ENCODE data around the gene WNT4. TPM values are rescaled to one million over a fixed set of nuclear protein-coding genes. Genes with fewer than 3 reads are reported as not detected.

WNT4 gene
- total RNA-seq, 4 donors from 2014 or later = 0.42 to 1.1 TPM; not detected in 2

GRCh38 chr1:22188914-22189313 lies 46.0 kb upstream of the WNT4 start:
- Histone ChIP-seq H3K4me1 (no peaks in the 10 kb centered on the region), H3K27me3 (peaks cover 10 to 16% (median 13%) of the 10 kb centered on the region in 3 donors), H3K4me3 (no peak overlapping the region), H3K36me3 (no peaks in the 10 kb centered on the region), H3K9me3 (no peaks in the 10 kb centered on the region), H3K27ac (no peak overlapping the region)
- no peak for TF ChIP-seq POLR2A (IDR thresholded peaks at IDR 0.05)
- in situ Hi-C loops (cut with MboI; ENCODE audit: low sequenced_read_pairs in 4 of 4) = no loop called here
- ATAC-seq (no peak), DNase-seq (no peak)
- intact Hi-C loops (cut with DNase I; ENCODE audit: low total_unique reads) = no loop called here

- H3K36me3 ChIP-seq = no peaks in the 10 kb centered on the region
- H3K27me3 ChIP-seq = peaks cover 10 to 21% (median 13%) of the 10 kb centered on the region in 3 donors
- no peak overlapping the region for H3K4me3 ChIP-seq
- ATAC-seq = no peak
- no peak overlapping the region for H3K27ac ChIP-seq
- intact Hi-C loops (cut with DNase I; ENCODE audit: low total_unique reads) = no loop called here
- no peaks in the 10 kb centered on the region for H3K9me3 ChIP-seq
- no peak for DNase-seq
- H3K4me1 ChIP-seq = no peaks in the 10 kb centered on the region
- TF ChIP-seq CTCF (IDR thresholded peaks at IDR 0.05 in 4 of 5, conservative IDR thresholded peaks at IDR 0.05 in 1 of 5) = no peak
- no peak for TF ChIP-seq POLR2A (IDR thresholded peaks at IDR 0.05)
- in situ Hi-C loops (cut with MboI; ENCODE audit: low sequenced_read_pairs in 4 of 4) = no loop called here
These were observed 45.5 kb upstream of the WNT4 start for GRCh38 chr1:22188436-22188835.

- no peak overlapping the region for H3K4me3 ChIP-seq
- in situ Hi-C loops (cut with MboI; ENCODE audit: low sequenced_read_pairs in 4 of 4) = no loop called here
- TF ChIP-seq CTCF (IDR thresholded peaks at IDR 0.05 in 4 of 5, conservative IDR thresholded peaks at IDR 0.05 in 1 of 5) = no peak
- TF ChIP-seq POLR2A (IDR thresholded peaks at IDR 0.05) = no peak
- DNase-seq (no peak), ATAC-seq (no peak)
- peaks cover 13 to 30% (median 14%) of the 10 kb centered on the region in 3 donors for H3K27me3 ChIP-seq
- intact Hi-C loops (cut with DNase I; ENCODE audit: low total_unique reads) = no loop called here
- no peaks in the 10 kb centered on the region for H3K9me3 ChIP-seq
- H3K27ac ChIP-seq = no peak overlapping the region
- H3K4me1 ChIP-seq = no peaks in the 10 kb centered on the region
- H3K36me3 ChIP-seq = no peaks in the 10 kb centered on the region
These were observed 43.4 kb upstream of the WNT4 start for GRCh38 chr1:22186311-22186710.

GRCh38 chr1:22184892-22185612 lies 42.2 kb upstream of the WNT4 start:
- ATAC-seq (no peak), DNase-seq (no peak)
- peaks cover 13 to 30% (median 14%) of the 10 kb centered on the region in 3 donors for H3K27me3 ChIP-seq
- in situ Hi-C loops (cut with MboI; ENCODE audit: low sequenced_read_pairs in 4 of 4) (no loop called here), intact Hi-C loops (cut with DNase I; ENCODE audit: low total_unique reads) (no loop called here)
- no peaks in the 10 kb centered on the region for H3K4me1 ChIP-seq
- TF ChIP-seq CTCF (IDR thresholded peaks at IDR 0.05 in 4 of 5, conservative IDR thresholded peaks at IDR 0.05 in 1 of 5) (no peak), POLR2A (IDR thresholded peaks at IDR 0.05) (no peak)
- H3K4me3 ChIP-seq = no peak overlapping the region
- no peaks in the 10 kb centered on the region for H3K36me3 ChIP-seq
- no peaks in the 10 kb centered on the region for H3K9me3 ChIP-seq
- no peak overlapping the region for H3K27ac ChIP-seq

- Histone ChIP-seq H3K36me3 (no peaks in the 10 kb centered on the region), H3K9me3 (no peaks in the 10 kb centered on the region), H3K4me3 (no peak overlapping the region), H3K4me1 (no peaks in the 10 kb centered on the region), H3K27ac (no peak overlapping the region), H3K27me3 (peaks cover 13 to 30% (median 14%) of the 10 kb centered on the region in 3 donors)
- TF ChIP-seq POLR2A (IDR thresholded peaks at IDR 0.05) = no peak
- no peak for TF ChIP-seq CTCF (IDR thresholded peaks at IDR 0.05 in 4 of 5, conservative IDR thresholded peaks at IDR 0.05 in 1 of 5)
- DNase-seq = no peak
- ATAC-seq = no peak
- intact Hi-C loops (cut with DNase I; ENCODE audit: low total_unique reads) (no loop called here), in situ Hi-C loops (cut with MboI; ENCODE audit: low sequenced_read_pairs in 4 of 4) (no loop called here)
These were observed 41.6 kb upstream of the WNT4 start for GRCh38 chr1:22184454-22184853.

All from gastrocnemius medialis (tissue), 4 donors.